Measurements from ENCODE around the gene NR3C2.

Gene NR3C2

DNA sequence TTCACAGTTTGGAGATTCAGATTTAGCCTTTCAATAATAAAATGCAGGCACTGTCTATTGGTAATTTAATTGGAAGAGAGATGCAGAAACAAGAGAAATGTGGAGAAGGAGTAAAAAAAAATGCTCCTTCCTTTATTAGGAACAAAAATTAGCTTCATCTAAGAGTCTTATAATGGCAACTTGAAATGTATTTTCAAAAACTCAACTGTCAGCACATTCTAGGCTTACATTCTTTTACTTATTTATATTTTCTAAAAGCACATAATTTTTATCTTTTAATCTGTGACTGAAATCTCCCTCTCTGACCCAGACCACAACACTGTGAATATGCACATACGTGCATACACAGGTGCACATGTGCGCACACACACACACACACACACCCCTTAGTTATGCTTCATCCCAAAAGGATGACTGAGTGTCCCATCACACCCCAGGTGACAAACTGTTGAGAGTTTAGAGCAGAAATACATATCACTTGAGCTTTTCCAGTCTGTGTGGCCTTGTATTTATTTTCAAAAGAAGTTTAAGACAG, 29.7 kb downstream of the NR3C2 start:
- H3K4me3 ChIP-seq (ENCODE audit: low read depth, low read length) = no peak overlapping the region
- no peak for DNase-seq (ENCODE audit: low read depth)
- TF ChIP-seq, protein P1, sequence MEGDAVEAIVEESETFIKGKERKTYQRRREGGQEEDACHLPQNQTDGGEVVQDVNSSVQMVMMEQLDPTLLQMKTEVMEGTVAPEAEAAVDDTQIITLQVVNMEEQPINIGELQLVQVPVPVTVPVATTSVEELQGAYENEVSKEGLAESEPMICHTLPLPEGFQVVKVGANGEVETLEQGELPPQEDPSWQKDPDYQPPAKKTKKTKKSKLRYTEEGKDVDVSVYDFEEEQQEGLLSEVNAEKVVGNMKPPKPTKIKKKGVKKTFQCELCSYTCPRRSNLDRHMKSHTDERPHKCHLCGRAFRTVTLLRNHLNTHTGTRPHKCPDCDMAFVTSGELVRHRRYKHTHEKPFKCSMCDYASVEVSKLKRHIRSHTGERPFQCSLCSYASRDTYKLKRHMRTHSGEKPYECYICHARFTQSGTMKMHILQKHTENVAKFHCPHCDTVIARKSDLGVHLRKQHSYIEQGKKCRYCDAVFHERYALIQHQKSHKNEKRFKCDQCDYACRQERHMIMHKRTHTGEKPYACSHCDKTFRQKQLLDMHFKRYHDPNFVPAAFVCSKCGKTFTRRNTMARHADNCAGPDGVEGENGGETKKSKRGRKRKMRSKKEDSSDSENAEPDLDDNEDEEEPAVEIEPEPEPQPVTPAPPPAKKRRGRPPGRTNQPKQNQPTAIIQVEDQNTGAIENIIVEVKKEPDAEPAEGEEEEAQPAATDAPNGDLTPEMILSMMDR (IDR thresholded peaks at IDR 0.05; ENCODE audit: low read depth, low read length, missing control alignments) = no peak
- in situ Hi-C loops (cut with HindIII; ENCODE audit: low sequenced_read_pairs) = no loop called here

DNA sequence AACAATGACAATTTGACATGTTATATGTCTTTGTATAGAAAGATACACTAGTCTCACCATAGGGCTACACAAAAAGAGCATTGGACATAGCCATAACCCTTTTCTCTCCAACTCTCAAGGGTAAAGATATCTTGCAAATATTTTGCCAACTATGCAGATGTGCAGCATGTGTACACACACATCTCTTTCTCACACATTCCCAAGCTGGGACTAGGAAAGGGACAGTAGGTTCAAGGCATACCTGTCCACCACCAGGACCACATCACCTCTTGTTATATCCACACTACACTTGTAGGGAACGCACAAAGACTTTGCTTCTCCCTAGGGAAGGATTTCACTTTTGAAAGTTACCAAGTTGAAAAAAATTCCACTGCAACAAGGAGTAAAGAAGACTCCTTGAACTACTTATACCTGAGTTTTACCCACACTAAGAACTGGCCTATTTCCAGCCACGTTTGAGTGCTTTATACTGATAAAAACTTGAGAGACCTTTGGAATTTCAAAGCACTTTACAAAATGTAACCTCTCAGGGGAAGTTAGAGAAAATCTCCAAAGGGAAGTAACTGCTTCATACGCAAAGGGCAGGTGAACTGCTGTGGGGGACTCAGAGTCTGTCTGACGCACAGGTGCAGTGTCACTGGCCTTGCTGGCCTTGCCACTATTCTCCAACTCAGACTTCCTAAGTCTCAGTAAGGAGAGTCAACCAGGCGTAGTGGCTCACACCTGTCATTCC, 36.9 kb downstream of the NR3C2 start:
- TF ChIP-seq, protein P1 (IDR thresholded peaks at IDR 0.05; ENCODE audit: low read depth, low read length, missing control alignments) = no peak
- no peak for DNase-seq (ENCODE audit: low read depth)
- H3K4me3 ChIP-seq (ENCODE audit: low read depth, low read length) = no peak overlapping the region
- in situ Hi-C loops (cut with HindIII; ENCODE audit: low sequenced_read_pairs) = no loop called here

DNA sequence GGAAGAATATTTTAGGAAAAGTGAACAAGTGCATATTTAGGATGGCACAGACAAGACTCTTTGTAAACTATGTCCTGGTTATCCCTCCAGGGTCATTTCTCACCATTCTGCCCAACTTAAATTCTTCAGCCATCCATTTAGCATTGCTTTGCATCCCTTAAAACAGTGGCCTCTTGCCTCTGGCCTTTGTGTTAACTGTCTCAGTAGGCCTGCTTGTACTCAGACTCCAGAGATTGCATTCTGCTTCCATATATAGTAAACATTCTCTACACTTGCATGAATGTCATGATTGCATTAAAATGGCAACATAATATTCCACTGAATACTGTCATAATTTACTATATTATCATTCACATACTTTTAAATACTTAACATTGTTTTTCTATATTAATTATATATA, 43.2 kb downstream of the NR3C2 start:
- H3K4me3 ChIP-seq (ENCODE audit: low read depth, low read length) = no peak overlapping the region
- in situ Hi-C loops (cut with HindIII; ENCODE audit: low sequenced_read_pairs) = no loop called here
- TF ChIP-seq, protein P1 (IDR thresholded peaks at IDR 0.05; ENCODE audit: low read depth, low read length, missing control alignments) = no peak
- no peak for DNase-seq (ENCODE audit: low read depth)

DNA sequence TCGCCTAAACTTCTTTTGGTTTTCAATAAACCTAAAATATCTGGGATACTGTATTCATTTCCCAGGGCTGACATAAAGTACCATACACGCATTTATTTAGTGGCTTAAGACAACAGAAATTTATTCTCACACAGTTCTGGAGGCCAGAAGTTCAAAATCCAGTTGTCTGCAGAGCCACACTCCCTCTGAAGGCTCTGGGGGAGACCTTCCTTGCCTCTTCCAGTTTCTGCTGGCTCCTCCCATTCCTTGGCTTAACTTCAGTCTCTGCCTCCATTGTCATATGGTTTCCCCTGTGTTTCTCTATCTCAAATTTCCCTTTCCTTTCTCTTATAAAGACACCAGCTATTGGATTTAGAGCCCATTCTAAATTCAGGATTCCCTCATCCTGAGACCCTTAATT, 44.4 kb downstream of the NR3C2 start:
- no peak for DNase-seq (ENCODE audit: low read depth)

DNA sequence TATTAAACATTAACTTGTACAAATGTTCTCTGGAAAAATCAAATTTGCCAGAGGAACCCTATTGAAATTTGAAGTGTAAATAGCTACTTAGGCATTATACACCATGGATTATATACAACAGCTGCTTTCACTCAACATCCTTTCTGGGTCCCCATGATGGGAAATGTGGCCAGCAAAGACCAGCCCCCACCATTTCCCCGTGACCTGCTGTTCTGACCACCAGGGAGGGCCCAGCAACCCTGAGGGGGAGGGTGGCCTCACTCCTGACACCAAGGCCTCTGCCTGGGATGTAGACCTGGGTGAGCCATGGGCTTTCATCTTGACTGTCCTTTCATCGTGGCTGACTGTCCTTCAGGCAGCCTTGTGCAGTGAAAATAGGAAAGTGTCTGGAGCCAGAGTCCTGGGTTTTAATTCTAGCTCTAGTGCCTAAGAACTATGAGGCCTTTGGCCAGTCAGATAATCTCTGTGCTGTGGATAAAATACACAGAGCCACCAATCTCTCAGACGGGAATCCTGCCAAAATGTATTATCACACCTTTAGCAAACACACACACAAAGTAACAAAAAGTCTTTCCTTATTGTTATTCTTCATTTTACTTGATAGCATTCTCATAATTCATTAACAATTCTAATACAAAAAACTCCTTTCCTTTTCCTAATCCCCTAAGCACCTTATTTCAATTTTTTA, 45.1 kb downstream of the NR3C2 start:
- TF ChIP-seq, protein P1 (IDR thresholded peaks at IDR 0.05; ENCODE audit: low read depth, low read length, missing control alignments) = no peak
- no peak overlapping the region for H3K4me3 ChIP-seq (ENCODE audit: low read depth, low read length)
- DNase-seq (ENCODE audit: low read depth) = no peak
- in situ Hi-C loops (cut with HindIII; ENCODE audit: low sequenced_read_pairs) = no loop called here

More for the DNA sequence above, 44.4 kb downstream of the NR3C2 start:
- TF ChIP-seq, protein P1 (IDR thresholded peaks at IDR 0.05; ENCODE audit: low read depth, low read length, missing control alignments) = no peak
- in situ Hi-C loops (cut with HindIII; ENCODE audit: low sequenced_read_pairs) = no loop called here
- H3K4me3 ChIP-seq (ENCODE audit: low read depth, low read length) = no peak overlapping the region

DNA sequence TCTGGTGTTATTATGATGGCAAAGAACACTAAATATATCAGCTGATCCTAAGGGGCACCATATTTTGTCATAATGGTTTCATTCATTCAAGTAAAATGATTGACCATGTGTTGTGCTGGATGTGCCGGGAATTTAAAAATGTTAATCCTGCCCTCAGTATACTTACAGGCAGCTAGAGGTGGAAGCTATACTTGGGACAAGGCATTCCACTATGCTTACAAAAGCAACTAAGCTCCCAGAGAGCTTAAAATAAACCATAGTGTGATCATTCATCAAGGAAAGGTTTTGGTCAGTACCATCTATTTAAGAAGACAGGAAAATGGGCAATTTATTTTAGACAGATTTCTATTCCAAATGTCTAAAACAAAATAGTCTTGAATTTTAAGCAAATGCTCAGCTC, 46.4 kb downstream of the NR3C2 start:
- TF ChIP-seq, protein P1 (IDR thresholded peaks at IDR 0.05; ENCODE audit: low read depth, low read length, missing control alignments) = no peak
- DNase-seq (ENCODE audit: low read depth) = no peak
- H3K4me3 ChIP-seq (ENCODE audit: low read depth, low read length) = no peak overlapping the region
- in situ Hi-C loops (cut with HindIII; ENCODE audit: low sequenced_read_pairs) = no loop called here

All from astrocyte of the cerebellum (primary cell).